ENCODE data around the gene ZNF93.
"Not testable (repeated sequence)": the region's sequence is repeated elsewhere in the genome, so short reads cannot be mapped to it uniquely, and the experiment has no call there.

ZNF93 gene

DNA sequence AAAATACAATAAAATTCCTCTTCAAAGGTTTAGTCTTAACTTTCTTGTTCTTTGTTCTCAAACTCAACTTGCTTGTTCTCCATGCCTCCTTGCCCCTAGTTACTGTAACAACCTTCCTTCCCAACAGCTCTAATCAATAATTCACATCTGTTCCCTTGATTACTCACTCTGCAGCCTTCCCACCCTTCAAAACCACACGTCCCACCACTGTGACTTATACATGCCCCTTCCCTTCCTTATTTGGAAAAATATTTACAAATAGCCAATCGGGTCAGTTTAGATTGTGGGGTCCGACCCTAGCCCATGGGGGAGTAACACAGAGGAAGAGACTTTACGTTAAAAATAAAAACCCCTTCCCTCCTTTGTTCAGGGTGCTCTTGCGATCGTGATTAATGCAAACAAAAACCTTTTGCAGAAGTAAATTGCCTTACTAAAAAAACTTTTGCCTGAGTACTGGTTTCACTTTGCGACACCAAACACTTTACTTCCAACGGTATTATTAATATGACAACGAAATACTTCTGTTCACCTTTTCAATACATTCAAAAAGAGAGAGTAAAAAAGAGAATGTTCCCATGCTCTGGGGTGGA, 512 bp upstream of the ZNF93 start:
- H3K36me3 Mint-ChIP-seq = peaks cover 36 to 44% of the 10 kb centered on the region in 2 donors
- no peaks in the 10 kb centered on the region for H3K27me3 Mint-ChIP-seq
- H3K4me1 Mint-ChIP-seq = peaks cover 17 to 37% of the 10 kb centered on the region in 2 donors
- ATAC-seq (replicated peaks) = peak; percentile 13 to 26
- peak overlapping the region; percentile 99 for H3K27ac Mint-ChIP-seq
- peak overlapping the region; percentile 96 to 97 for H3K4me3 Mint-ChIP-seq
- DNase-seq = no peak
- peaks cover 15 to 24% of the 10 kb centered on the region in 2 donors for H3K9me3 Mint-ChIP-seq

DNA sequence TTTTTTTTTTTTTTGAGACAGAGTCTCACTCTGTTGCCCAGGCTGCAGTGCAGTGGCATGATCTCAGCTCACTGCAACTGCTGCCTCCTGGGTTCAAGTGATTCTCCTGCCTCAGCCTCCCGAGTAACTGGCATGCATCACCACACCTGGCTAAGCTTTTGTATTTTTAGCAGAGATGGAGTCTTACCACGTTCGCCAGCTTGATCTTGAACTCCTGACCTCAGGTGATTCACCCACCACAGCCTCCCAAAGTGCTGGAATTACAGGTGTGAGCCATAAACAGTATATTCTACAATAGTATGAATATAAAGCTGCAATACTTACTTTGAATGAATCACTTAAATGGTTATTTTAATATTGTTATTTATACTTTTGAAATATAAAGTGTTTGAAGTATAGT, 6.8 kb downstream of the ZNF93 start:
- peak overlapping the region; percentile 37 for H3K27ac Mint-ChIP-seq
- not testable (repeated sequence) for DNase-seq; H3K9me3 Mint-ChIP-seq; H3K27me3 Mint-ChIP-seq; ATAC-seq (replicated peaks); H3K4me3 Mint-ChIP-seq
- peaks cover 37 to 53% of the 10 kb centered on the region in 2 donors for H3K36me3 Mint-ChIP-seq
- H3K4me1 Mint-ChIP-seq = peaks cover 16 to 37% of the 10 kb centered on the region in 2 donors

DNA sequence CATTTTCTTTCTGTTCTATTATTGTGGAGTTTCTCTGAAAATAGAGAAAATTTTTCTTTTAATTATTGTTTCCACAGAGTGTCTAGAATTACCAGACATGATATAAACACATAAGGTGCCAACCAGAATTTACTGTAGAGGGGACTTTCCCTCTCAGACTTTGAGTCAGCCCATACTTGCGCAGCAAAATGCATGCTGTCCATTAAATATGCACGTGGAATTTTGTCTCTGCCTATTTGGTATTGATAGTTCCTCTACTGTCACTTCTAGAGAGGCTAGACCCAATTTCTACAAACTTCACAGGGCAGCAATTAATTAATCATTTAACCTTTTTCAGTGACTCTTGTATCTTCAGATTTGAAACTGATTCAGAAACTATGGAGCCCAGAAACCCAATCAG, 8.9 kb downstream of the ZNF93 start:
- ATAC-seq (replicated peaks) (no peak), DNase-seq (no peak)
- H3K27ac Mint-ChIP-seq = no peak overlapping the region
- H3K9me3 Mint-ChIP-seq = no peaks in the 10 kb centered on the region
- H3K36me3 Mint-ChIP-seq = peaks cover 25 to 43% of the 10 kb centered on the region in 2 donors
- H3K27me3 Mint-ChIP-seq = no peaks in the 10 kb centered on the region
- peaks cover 10 to 23% of the 10 kb centered on the region in 2 donors for H3K4me1 Mint-ChIP-seq
- H3K4me3 Mint-ChIP-seq = no peak overlapping the region

DNA sequence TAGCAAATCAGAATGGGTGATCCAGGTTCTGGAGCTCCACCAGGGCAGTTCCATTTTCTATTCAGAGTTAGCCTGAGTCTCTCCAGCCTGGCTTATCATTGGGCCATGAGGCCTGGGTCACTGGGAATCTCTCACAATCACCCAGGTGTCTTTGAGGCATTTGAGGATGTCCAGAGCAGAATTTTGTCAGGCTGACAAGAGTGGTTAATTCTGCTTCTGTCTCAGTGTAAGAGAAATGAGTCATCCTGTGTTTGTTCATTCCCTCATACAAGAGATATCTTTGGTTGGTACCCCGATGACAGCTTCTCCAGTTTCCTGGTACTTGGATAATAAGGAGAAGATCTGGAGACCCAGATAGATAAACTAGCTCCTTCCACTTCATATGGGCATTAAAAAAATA, 10.4 kb downstream of the ZNF93 start:
- DNase-seq = no peak
- ATAC-seq (replicated peaks) = no peak

DNA sequence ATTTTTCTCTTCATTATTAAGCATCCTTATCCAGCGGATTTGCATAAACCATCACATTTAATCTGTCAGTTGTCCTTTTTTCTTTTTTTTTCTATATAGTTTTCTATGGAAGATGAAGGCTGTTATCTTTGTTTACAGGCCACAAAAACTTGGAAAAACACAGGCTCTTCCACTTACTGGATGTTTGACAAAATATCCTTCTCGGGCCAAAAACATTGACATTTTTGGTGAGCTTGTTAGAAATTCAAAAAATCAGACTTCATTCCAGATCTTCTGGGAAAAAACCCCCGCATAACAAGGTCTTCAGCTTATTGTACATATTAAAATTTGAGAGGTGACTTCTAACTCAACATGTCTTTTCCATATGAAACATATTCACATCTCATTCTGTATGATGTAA, 13.8 kb downstream of the ZNF93 start:
- H3K36me3 Mint-ChIP-seq = peaks cover 32 to 38% of the 10 kb centered on the region in 2 donors

More for the DNA sequence above, 10.4 kb downstream of the ZNF93 start:
- Mint-ChIP-seq H3K4me1 (peaks cover under 1 to 8% of the 10 kb centered on the region in 2 donors), H3K4me3 (no peak overlapping the region), H3K9me3 (no peaks in the 10 kb centered on the region), H3K36me3 (peaks cover 17 to 28% of the 10 kb centered on the region in 2 donors), H3K27me3 (no peaks in the 10 kb centered on the region), H3K27ac (no peak overlapping the region)

DNA sequence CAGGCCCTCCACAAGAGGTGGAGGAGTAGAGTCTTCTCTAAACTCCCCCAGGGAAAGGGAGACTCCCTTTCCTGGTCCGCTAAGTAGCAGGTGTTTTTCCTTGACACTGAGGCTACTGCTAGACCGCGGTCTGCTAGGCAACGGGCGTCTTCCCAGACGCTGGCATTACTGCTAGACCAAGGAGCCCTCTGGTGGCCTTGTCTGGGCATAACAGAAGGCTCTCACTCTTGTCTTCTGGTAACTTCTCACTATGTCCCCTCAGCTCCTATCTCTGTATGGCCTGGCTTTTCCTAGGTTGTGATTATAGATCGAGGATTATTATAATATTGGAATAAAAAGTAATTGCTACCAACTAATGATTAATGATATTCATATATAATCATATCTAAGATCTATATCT, 29.7 kb downstream of the ZNF93 start:
- not testable (repeated sequence) for ATAC-seq (replicated peaks); H3K4me3 Mint-ChIP-seq; H3K27me3 Mint-ChIP-seq; H3K27ac Mint-ChIP-seq; H3K4me1 Mint-ChIP-seq; DNase-seq
- Mint-ChIP-seq H3K9me3 (peaks cover 15 to 19% of the 10 kb centered on the region in 2 donors), H3K36me3 (peaks cover 60 to 70% of the 10 kb centered on the region in 2 donors)

More for the DNA sequence above, 13.8 kb downstream of the ZNF93 start:
- no peak overlapping the region for H3K27ac Mint-ChIP-seq
- no peaks in the 10 kb centered on the region for H3K9me3 Mint-ChIP-seq
- no peaks in the 10 kb centered on the region for H3K4me1 Mint-ChIP-seq
- DNase-seq = no peak
- H3K27me3 Mint-ChIP-seq = no peaks in the 10 kb centered on the region
- no peak overlapping the region for H3K4me3 Mint-ChIP-seq
- ATAC-seq (replicated peaks) = no peak

DNA sequence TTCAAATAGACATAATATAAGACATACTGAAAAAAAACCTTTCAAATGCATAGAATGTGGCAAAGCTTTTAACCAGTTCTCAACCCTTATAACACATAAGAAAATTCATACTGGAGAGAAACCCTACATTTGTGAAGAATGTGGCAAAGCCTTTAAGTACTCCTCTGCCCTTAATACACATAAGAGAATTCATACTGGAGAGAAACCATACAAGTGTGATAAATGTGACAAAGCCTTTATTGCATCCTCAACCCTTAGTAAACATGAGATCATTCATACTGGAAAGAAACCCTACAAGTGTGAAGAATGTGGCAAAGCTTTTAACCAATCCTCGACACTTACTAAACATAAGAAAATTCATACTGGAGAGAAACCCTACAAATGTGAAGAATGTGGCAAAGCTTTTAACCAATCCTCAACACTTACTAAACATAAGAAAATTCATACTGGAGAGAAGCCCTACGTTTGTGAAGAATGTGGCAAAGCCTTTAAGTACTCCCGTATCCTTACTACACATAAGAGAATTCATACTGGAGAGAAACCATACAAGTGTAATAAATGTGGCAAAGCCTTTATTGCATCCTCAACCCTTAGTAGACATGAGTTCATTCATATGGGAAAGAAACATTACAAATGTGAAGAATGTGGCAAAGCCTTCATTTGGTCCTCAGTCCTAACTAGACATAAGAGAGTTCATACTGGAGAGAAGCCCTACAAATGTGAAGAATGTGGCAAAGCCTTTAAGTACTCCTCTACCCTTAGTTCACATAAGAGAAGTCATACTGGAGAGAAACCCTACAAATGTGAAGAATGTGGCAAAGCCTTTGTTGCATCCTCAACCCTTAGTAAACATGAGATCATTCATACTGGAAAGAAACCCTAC, 32.9 kb downstream of the ZNF93 start:
- not testable (repeated sequence) for H3K4me3 Mint-ChIP-seq; H3K27me3 Mint-ChIP-seq; H3K4me1 Mint-ChIP-seq; DNase-seq; ATAC-seq (replicated peaks)
- Mint-ChIP-seq H3K36me3 (peaks cover 46 to 47% of the 10 kb centered on the region in 2 donors), H3K9me3 (peaks cover 18 to 19% of the 10 kb centered on the region in 2 donors), H3K27ac (peak overlapping the region; percentile 72)

DNA sequence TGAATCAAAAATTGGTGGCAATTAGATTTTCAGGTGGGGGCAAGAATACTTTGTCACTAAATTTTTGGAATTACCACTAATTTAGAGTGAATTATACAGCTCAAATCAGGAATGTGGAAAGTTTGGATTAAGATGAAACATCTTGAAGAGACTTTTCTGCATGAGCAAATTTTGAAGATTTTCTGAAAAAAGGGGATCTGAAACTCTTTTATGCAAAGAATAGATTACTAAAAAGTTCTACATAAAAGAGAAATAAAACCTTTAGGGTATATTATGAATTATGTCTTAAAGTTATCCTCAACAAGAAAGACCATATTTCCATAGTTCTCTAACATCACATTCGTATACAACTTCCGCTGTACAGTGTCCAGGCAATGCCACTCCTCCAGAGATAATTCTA, 36.7 kb downstream of the ZNF93 start:
- DNase-seq = no peak
- Mint-ChIP-seq H3K27ac (peak overlapping the region; percentile 67), H3K4me3 (no peak overlapping the region), H3K9me3 (peaks cover 10 to 18% of the 10 kb centered on the region in 2 donors), H3K4me1 (peaks cover 2 to 5% of the 10 kb centered on the region in 2 donors), H3K27me3 (no peaks in the 10 kb centered on the region), H3K36me3 (peaks cover 27 to 30% of the 10 kb centered on the region in 2 donors)
- ATAC-seq (replicated peaks) = peak; percentile 12 to 55

DNA sequence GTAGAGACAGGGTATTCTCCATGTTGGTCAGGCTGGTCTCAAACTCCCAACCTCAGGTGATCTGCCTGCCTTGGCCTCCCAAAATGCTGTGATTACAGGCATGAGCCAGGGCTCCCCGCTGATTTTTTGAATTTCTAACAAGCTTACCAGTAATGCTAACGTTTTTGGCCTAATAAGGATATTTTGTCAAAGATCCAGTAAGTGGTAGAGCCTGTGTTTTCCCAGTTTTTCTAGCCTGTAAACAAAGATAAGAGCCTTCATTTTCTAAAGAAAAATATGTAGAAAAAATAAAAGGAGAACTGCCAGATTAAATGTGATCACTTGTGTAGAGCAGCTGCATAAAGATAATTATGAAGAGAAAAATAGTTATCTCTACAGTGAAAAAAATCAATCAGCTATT, 37.7 kb downstream of the ZNF93 start:
- Mint-ChIP-seq H3K9me3 (peaks cover 7 to 15% of the 10 kb centered on the region in 2 donors), H3K4me1 (peaks cover 2 to 5% of the 10 kb centered on the region in 2 donors), H3K4me3 (no peak overlapping the region), H3K27me3 (no peaks in the 10 kb centered on the region), H3K36me3 (peaks cover 17 to 20% of the 10 kb centered on the region in 2 donors), H3K27ac (no peak overlapping the region)
- ATAC-seq (replicated peaks) (no peak), DNase-seq (no peak)

DNA sequence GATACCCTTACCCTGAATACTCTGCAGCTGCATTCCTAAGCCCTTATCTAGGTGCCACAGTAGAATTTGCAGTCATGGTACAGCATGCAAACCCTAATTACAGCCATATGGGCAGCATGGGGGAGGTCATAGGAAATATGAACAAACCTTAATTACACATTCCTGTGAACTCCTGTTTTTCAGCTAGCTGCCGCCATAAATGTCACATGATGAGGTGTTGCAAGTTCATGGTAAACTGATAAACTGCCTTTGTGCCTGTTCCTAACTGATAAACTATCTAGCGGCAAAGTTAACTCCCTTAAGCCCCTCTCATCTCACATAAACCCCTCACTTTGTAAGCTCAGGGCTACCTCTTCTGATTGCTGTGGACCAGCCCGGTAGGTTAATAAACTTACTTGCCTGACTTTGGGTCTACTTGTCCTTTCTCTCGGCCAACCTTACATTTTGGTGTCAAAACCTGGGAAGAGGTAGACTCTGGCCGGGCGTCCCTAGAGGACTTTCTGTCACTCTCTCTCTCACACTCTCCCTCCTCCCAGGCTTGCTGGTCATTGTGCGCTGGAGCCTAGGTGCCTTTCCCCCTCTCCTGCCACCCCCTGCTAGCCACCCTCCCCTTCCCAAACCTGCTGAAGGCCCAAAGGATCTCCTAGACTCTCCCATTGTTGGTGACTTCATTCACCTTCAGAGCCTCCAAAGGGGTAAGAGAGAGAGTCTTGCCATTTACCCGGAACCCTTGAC, 43.3 kb downstream of the ZNF93 start:
- no peak for ATAC-seq (replicated peaks)
- Mint-ChIP-seq H3K36me3 (peaks cover 3 to 4% of the 10 kb centered on the region in 2 donors), H3K4me1 (no peaks in the 10 kb centered on the region), H3K27me3 (peaks cover 4 to 7% of the 10 kb centered on the region in 2 donors), H3K9me3 (peaks cover 5 to 8% of the 10 kb centered on the region in 2 donors), H3K4me3 (no peak overlapping the region), H3K27ac (no peak overlapping the region)
- DNase-seq = no peak

DNA sequence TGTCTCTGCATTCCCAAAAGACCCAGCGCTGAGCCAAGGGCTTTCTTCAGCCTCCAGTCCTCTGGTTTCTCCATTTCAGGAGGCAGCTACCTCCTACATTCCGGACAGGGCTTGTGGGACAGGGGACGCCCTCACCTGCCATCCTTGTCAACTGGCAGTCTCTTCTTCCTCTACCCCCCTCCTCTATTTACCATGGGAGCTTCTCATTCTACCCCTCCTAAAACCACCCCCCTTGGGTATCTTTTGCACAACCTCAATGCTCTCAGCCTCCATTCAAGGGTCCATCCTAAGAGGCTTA, 43.8 kb downstream of the ZNF93 start:
- H3K9me3 Mint-ChIP-seq = peaks cover 5 to 8% of the 10 kb centered on the region in 2 donors
- no peak for ATAC-seq (replicated peaks)
- H3K36me3 Mint-ChIP-seq = peaks cover 3 to 4% of the 10 kb centered on the region in 2 donors
- no peaks in the 10 kb centered on the region for H3K4me1 Mint-ChIP-seq
- no peak overlapping the region for H3K4me3 Mint-ChIP-seq
- H3K27me3 Mint-ChIP-seq = peaks cover 4 to 7% of the 10 kb centered on the region in 2 donors
- H3K27ac Mint-ChIP-seq = no peak overlapping the region
- DNase-seq = no peak

DNA sequence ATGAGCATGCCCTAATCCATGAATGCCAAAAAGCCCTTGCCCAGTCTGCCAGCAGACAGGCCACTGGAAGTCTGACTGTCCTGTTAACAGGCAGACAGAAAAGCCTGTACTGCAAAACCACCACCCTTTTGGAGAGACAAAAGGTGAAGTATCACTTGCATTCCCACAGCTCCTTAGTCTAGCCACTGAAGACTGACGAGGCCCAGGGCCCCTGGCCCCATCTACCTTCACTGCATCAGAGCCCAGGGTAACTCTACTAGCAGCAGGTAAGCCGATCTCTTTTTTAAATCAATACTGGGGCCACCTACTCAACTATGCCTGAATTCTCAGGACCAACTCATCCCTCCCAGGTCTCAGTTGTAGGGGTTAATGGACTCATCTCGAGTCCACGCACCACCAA, 45.5 kb downstream of the ZNF93 start:
- Mint-ChIP-seq H3K36me3 (peaks cover 2 to 3% of the 10 kb centered on the region in 2 donors), H3K4me1 (no peaks in the 10 kb centered on the region), H3K27ac (no peak overlapping the region), H3K27me3 (peaks cover 4 to 7% of the 10 kb centered on the region in 2 donors), H3K9me3 (peaks cover 5% of the 10 kb centered on the region in 2 donors), H3K4me3 (no peak overlapping the region)
- DNase-seq = no peak
- ATAC-seq (replicated peaks) = no peak

DNA sequence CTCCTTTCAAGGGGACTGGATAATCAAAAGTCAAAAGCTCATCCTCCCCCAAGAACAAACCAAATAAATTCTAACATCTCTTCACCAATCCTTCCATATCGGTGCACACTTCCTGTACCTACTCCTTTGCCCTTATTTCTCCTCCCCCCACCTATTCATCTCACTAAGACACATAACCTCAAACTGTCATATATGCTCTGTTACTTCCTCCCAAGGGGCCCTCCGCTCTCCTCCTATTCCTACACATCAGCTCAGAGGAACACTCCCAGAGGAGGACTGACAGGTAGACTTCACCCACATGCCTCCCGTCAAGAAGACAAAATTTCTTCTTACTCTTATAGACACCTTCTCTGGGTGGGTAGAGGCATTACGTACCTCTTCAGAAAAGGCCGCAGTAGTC, 48.1 kb downstream of the ZNF93 start:
- peaks cover 4 to 7% of the 10 kb centered on the region in 2 donors for H3K27me3 Mint-ChIP-seq
- H3K4me3 Mint-ChIP-seq = no peak overlapping the region
- peaks cover 5% of the 10 kb centered on the region in 2 donors for H3K9me3 Mint-ChIP-seq
- H3K27ac Mint-ChIP-seq = no peak overlapping the region
- H3K36me3 Mint-ChIP-seq = peaks cover 2 to 3% of the 10 kb centered on the region in 2 donors
- H3K4me1 Mint-ChIP-seq = no peaks in the 10 kb centered on the region
- ATAC-seq (replicated peaks) (no peak), DNase-seq (no peak)

DNA sequence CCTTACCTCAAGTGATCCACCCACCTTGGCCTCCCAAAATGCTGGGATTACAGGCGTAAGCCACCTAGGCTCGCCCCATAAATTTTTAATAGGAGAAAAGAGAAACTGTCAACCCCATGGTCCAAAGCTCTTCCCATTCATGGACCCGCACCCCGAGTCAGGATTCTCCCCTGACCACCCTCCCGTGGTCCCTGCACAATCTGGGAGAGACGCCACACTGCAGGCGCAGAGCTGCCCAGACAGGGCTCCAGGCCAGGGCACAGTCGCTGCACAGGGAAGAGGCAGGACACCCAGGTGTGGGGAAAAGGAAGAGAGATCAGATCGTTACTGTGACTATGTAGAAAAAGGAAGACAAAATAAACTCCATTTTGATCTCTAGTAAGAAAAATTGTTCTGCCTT, 54.5 kb downstream of the ZNF93 start:
- Mint-ChIP-seq H3K4me3 (no peak overlapping the region), H3K27ac (no peak overlapping the region), H3K36me3 (no peaks in the 10 kb centered on the region), H3K27me3 (no peaks in the 10 kb centered on the region), H3K4me1 (peaks cover 5 to 7% of the 10 kb centered on the region in 2 donors), H3K9me3 (no peaks in the 10 kb centered on the region)
- DNase-seq (no peak), ATAC-seq (replicated peaks) (no peak)

Data from stimulated activated naive B cell treated with anti-CD40 and anti-IgM and Interleukin-4, amounts not matched to agents 10 μg/mL and 1 μg/mL and 100 μg/mL, for 72 hours (primary cell).